HG02798 (cell line): ENCODE data around the gene SELENOV.
A peak's percentile ranks its signal among the peaks of the same experiment; 100 is the strongest.
"Not testable (repeated sequence)": the region's sequence is repeated elsewhere in the genome, so short reads cannot be mapped to it uniquely, and the experiment has no call there.

ENCODE experiments used
- ATAC-seq: cut with Tn5 transposase; IDR thresholded peaks from one replicate; pipeline ENCODE4 v1.9.1; 2021; ENCODE audit warnings: mild to moderate bottlenecking; ENCODE audit not compliant: unreplicated experiment, poor library complexity

Gene SELENOV

GRCh38 chr19:39514840-39515550 lies at the start of gene SELENOV:
Gene SELENOV, plus strand, starts transcription at chr19:39515139. Its CDS starts 74 bp downstream, at chr19:39515213.
- ATAC-seq = no peak

- ATAC-seq = no peak
Measured at GRCh38 chr19:39465956-39466747, 48.8 kb upstream of the SELENOV start.

GRCh38 chr19:39467941-39468340 lies 47.0 kb upstream of the SELENOV start:
- ATAC-seq = no peak

- no peak for ATAC-seq
Measured at GRCh38 chr19:39469036-39469435, 45.9 kb upstream of the SELENOV start.

GRCh38 chr19:39469567-39469966 lies 45.4 kb upstream of the SELENOV start:
- ATAC-seq = no peak

- ATAC-seq = no peak
Measured at GRCh38 chr19:39470724-39471339, 44.1 kb upstream of the SELENOV start.

GRCh38 chr19:39471756-39472536 lies 43.0 kb upstream of the SELENOV start:
- no peak for ATAC-seq

GRCh38 chr19:39472746-39473442 lies 42.0 kb upstream of the SELENOV start:
- no peak for ATAC-seq

- no peak for ATAC-seq
Measured at GRCh38 chr19:39473443-39473960, 41.4 kb upstream of the SELENOV start.

- no peak for ATAC-seq
Measured at GRCh38 chr19:39474139-39474620, 40.8 kb upstream of the SELENOV start.

GRCh38 chr19:39475748-39476147 lies 39.2 kb upstream of the SELENOV start:
- no peak for ATAC-seq

GRCh38 chr19:39479319-39479801 lies 35.6 kb upstream of the SELENOV start:
- ATAC-seq = not testable (repeated sequence)

GRCh38 chr19:39479916-39480315 lies 35.0 kb upstream of the SELENOV start:
- ATAC-seq = no peak

- peak; percentile 96 for ATAC-seq
Measured at GRCh38 chr19:39480337-39481228, 34.4 kb upstream of the SELENOV start, which contains the start of gene TIMM50. Gene TIMM50, plus strand, starts transcription at chr19:39480838. Its CDS starts 16 bp downstream, at chr19:39480854.

GRCh38 chr19:39481229-39481545 lies 33.8 kb upstream of the SELENOV start:
- ATAC-seq = no peak

GRCh38 chr19:39481676-39482075 lies 33.3 kb upstream of the SELENOV start:
- ATAC-seq = no peak

- no peak for ATAC-seq
Measured at GRCh38 chr19:39483141-39483540, 31.8 kb upstream of the SELENOV start.

- ATAC-seq = no peak
Measured at GRCh38 chr19:39489756-39490155, 25.2 kb upstream of the SELENOV start.
